Right cardiac atrium (tissue), 5 donors: ENCODE results near the gene SCP2D1. TPM values are rescaled to one million over a fixed set of nuclear protein-coding genes. Genes with fewer than 3 reads are reported as not detected.

Experiments
- ATAC-seq, 2 donors: fragments of 200-7000 bp; cut with Tn5 transposase; one replicate each; pipeline versions ENCODE4 v1.8.0 to v1.9.1; 2020; ENCODE audit warnings: moderate library complexity in 2 of 2, mild to moderate bottlenecking in 1 of 2
- DNase-seq, 3 donors: peaks; one replicate each; pipeline ENCODE4 v3.0.0-alpha.2; 2020
- H3K27ac ChIP-seq: one replicate; pipeline ENCODE4 v1.5.1; 2013; ENCODE audit warnings: mild to moderate bottlenecking, low read length, control low read depth, moderate library complexity
- H3K27me3 ChIP-seq: one replicate; pipeline ENCODE4 v1.6.1; 2013; ENCODE audit not compliant: control insufficient read depth, insufficient read depth
- H3K4me1 ChIP-seq: one replicate; pipeline ENCODE4 v1.6.1; 2013; ENCODE audit warnings: low read length; ENCODE audit not compliant: control insufficient read depth, insufficient read depth
- H3K4me3 ChIP-seq: one replicate; pipeline ENCODE4 v1.5.1; 2013; ENCODE audit warnings: low read length, control low read depth
- H3K9me3 ChIP-seq: one replicate; pipeline ENCODE4 v1.6.1; 2013; ENCODE audit warnings: low read length; ENCODE audit not compliant: control insufficient read depth
- WGBS: extraction: QIAGEN DNeasy Blood & Tissue Kit; methylation state at CpG from one replicate; pipeline ENCODE4 v1.1.7; 2013; 5-methylcytosine and 5-hydroxymethylcytosine counted together
- intact Hi-C, 4 donors: fragments of 100-400 bp; cut with DNase I; formaldehyde crosslinking; loops; one replicate each; pipeline versions ENCODE4 v1.11.0 to v1.14.0; 2022 to 2023
- polyA plus RNA-seq: library from polyadenylated mRNA; stranded (reverse); fragments of 200-250 nt; gene quantifications from one replicate; pipeline ENCODE4 v1.2.3, GENCODE V29; 2013
- total RNA-seq, 4 donors: library from RNA; stranded (reverse); fragmentation: NEBNext Ultra II Directional; extraction: Animal tissue kit (Norgen Biotek cat#: 25700); gene quantifications; one replicate each; pipeline ENCODE4 v1.2.1, GENCODE V29; 2021
- donor health status: healthy with polysubstance abuse.
- donor health status: DM: no; HTN: yes; CAD: no.
- donor health status: DM: no; HTN: no; CAD: no.
- donor health status: DM: no; HTN: yes; CAD: no; lungs with severe emphysema.
- donor health status: DM: yes; HTN: yes; CAD: no.

Gene SCP2D1
- total and polyA plus RNA-seq, 5 donors: not detected

DNA sequence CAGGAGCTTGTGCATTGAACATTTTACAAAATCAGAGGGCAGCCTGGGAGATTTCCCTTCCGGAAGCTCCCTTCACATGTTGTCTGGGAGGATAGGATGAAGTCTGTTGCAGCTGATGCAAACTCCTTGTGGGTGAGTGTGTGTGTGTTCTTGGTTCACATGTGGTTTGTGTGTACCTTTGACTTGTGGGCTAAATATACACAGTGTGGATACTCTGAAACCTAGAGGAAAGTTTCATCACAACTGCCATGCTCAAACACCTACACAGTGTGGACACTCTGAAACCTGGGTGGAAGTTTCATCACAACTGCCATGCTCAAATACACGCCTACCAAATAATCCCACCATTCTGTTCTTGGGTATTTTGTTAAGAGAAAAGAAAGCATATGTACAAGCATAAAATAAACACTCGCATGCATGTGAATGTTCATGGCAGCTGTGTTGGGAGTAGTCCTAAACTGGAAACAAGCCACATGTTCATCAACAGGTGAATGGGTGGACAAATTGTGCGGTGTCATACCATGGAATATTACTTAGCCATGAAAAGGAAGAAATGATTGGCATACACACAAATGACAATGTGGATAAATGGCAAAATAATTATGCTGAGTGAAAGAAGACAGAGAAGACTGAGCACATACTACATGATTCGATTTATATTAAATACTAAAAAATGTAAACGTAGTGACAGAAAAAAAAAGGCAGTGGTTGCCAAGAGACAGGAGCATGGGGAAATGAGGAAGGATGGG lies 1.8 kb downstream of the SCP2D1 start:
- ATAC-seq (no peak), DNase-seq (no peak)
- Histone ChIP-seq H3K4me1 (no peaks in the 10 kb centered on the region), H3K9me3 (peaks cover 2% of the 10 kb centered on the region), H3K27ac (no peak overlapping the region), H3K4me3 (no peak overlapping the region), H3K27me3 (no peaks in the 10 kb centered on the region)
- intact Hi-C loops: no loop called here
- 87% methylated on average over 6 of the region's 6 CpGs for WGBS

DNA sequence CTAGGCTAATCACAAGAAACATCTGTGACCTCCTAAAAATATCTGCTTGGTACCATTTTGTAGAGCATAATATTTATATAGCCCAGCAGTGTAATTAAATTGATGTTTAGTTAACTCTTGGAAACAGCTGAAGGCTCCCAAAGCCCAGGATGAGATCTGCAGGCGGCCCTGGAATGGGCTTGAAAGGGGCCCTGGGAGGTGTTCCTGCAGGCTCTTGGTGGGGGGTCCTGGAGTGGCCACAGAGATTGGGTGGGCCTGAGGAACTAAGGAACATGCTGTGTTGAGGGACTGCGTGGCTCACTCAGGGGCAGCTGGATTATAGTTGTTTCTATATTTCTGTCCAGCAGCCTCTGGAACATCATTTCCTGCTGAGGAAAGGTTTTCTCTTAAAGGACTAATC lies 9.2 kb downstream of the SCP2D1 start:
- DNase-seq: no peak
- WGBS: 68% methylated on average over 2 of the region's 2 CpGs
- H3K27me3 ChIP-seq: no peaks in the 10 kb centered on the region
- no peak overlapping the region for H3K27ac ChIP-seq
- intact Hi-C loops: no loop called here
- H3K9me3 ChIP-seq: peaks cover 2% of the 10 kb centered on the region
- H3K4me3 ChIP-seq: no peak overlapping the region
- ATAC-seq: no peak
- H3K4me1 ChIP-seq: no peaks in the 10 kb centered on the region

DNA sequence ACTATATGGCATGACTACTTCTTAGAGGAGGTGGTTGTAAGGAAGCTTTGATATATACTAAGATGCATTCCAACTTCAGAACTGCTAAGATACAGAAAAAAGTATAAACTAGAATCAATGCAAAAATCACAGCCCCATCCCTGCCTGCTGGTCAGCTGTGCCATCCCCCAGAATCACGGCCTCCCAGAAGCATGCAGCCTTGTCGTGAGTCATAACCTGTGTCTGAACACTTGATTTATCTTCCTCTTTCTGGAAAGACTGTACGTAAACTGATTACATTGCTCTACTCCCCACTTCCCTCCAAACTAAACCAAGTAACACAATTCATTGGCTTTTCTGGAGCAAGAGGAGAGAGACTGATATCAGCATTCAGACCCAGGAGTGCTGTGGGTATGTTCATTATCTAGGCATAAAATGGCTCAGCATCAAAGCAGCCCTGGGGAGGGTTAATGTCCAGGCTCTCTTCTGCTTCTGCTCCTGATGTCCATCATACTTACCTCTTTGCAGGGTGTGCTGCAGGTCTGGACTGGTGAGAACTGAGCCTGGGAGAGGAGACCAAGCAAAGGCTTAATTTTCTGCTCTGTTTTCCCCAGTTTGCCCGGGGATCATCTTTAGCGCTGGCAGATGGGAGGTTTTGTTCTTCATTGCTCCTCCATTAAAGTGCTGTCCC lies 18.4 kb downstream of the SCP2D1 start:
- 53% methylated on average over 5 of the region's 5 CpGs for WGBS
- no peak overlapping the region for H3K4me3 ChIP-seq
- no peak overlapping the region for H3K27ac ChIP-seq
- H3K9me3 ChIP-seq: no peaks in the 10 kb centered on the region
- ATAC-seq (no peak), DNase-seq (no peak)
- H3K4me1 ChIP-seq: no peaks in the 10 kb centered on the region
- intact Hi-C loops: no loop called here
- H3K27me3 ChIP-seq: no peaks in the 10 kb centered on the region

DNA sequence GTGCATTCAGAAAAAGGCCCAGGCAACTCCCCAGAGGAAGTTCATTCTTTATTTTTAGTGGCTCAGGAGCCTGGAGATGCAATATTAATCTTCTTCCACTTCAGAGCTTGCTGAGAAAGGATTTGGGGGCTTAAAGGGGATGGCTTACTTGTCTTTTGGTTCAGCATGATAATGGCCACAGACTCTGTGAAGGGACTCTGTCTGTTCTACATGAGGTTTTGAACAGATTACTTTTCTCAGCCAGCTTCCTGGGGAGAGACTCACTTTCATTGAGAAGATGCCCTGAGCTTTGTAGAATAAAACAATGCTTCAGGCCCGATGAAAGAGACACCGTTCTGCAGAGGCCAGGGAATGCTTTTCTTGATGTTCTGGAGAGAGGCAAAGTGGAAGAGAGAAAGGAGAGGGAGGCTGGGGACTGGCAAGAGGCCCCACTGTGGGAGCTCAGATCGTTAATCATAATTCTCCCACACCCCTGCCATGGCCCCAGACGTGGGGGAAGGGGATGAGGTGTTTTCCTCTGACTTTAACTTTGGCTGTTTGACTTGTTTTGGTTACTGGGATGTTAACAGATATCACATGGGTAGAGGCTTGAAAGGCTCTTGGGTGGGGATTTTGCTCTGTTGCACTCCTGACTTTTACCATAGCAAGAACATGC lies 19.1 kb downstream of the SCP2D1 start:
- Histone ChIP-seq H3K27me3 (no peaks in the 10 kb centered on the region), H3K4me1 (no peaks in the 10 kb centered on the region), H3K9me3 (no peaks in the 10 kb centered on the region), H3K4me3 (no peak overlapping the region), H3K27ac (no peak overlapping the region)
- DNase-seq: no peak
- no peak for ATAC-seq
- intact Hi-C loops: no loop called here
- WGBS: 42% methylated on average over 4 of the region's 4 CpGs

DNA sequence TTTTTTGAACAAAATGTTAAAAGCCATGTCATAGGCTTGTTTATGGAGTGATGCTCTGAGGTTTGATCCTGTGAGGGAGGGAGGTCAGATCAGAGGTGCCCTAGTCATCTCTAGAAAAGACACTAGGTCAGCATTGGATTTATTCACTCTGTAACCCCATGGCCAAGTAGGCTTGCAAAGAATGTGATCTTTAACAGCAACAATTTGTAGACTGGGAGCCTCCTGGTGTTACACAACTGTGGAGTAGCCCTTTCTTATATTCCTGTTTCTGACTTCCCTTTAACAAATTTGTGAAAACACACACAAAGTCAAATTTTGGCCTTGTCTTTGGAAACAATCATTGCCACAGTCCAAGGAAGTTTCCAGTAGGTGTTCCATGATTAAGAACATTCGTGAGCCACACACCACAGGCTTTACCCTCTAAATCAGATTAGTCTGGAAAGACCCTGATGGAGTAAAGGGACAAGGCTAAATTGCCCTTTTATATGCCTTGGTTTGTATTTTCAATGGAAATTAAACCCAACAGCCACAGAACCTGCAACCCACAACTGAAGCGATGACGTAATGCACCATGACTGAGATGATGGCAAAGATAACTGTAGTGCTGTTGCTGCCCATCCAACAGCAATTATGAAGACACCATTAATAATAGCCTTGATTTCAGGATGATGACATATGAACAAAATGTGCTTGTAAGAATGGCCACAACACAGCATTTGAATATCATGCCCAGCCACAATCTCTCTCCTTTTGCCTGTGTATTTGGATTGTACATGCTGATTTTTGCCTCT lies 22.1 kb downstream of the SCP2D1 start:
- Histone ChIP-seq H3K27me3 (no peaks in the 10 kb centered on the region), H3K9me3 (no peaks in the 10 kb centered on the region), H3K4me1 (no peaks in the 10 kb centered on the region), H3K4me3 (no peak overlapping the region), H3K27ac (no peak overlapping the region)
- intact Hi-C loops: no loop called here
- ATAC-seq (no peak), DNase-seq (no peak)
- 81% methylated on average over 3 of the region's 3 CpGs for WGBS

- DNase-seq (no peak), ATAC-seq (no peak)
- WGBS: 45% methylated on average over 3 of the region's 3 CpGs
- H3K4me1 ChIP-seq: no peaks in the 10 kb centered on the region
- H3K9me3 ChIP-seq: no peaks in the 10 kb centered on the region
- H3K27ac ChIP-seq: no peak overlapping the region
- H3K27me3 ChIP-seq: no peaks in the 10 kb centered on the region
- intact Hi-C loops: no loop called here
- no peak overlapping the region for H3K4me3 ChIP-seq
Observed at GRCh38 chr20:18837718-18838117, 24.1 kb downstream of the SCP2D1 start.

- DNase-seq (no peak), ATAC-seq (no peak)
- H3K27ac ChIP-seq: no peak overlapping the region
- WGBS: 75% methylated on average over 6 of the region's 6 CpGs
- H3K27me3 ChIP-seq: no peaks in the 10 kb centered on the region
- intact Hi-C loops: no loop called here
- H3K9me3 ChIP-seq: no peaks in the 10 kb centered on the region
- no peaks in the 10 kb centered on the region for H3K4me1 ChIP-seq
- H3K4me3 ChIP-seq: no peak overlapping the region
Observed at GRCh38 chr20:18839507-18840247, 26.1 kb downstream of the SCP2D1 start.

GRCh38 chr20:18840248-18840645 lies 26.7 kb downstream of the SCP2D1 start:
- Histone ChIP-seq H3K27ac (no peak overlapping the region), H3K27me3 (peaks cover 3% of the 10 kb centered on the region), H3K4me3 (no peak overlapping the region), H3K4me1 (no peaks in the 10 kb centered on the region), H3K9me3 (no peaks in the 10 kb centered on the region)
- intact Hi-C loops: no loop called here
- 80% methylated on average over 8 of the region's 8 CpGs for WGBS
- ATAC-seq (no peak), DNase-seq (no peak)

DNA sequence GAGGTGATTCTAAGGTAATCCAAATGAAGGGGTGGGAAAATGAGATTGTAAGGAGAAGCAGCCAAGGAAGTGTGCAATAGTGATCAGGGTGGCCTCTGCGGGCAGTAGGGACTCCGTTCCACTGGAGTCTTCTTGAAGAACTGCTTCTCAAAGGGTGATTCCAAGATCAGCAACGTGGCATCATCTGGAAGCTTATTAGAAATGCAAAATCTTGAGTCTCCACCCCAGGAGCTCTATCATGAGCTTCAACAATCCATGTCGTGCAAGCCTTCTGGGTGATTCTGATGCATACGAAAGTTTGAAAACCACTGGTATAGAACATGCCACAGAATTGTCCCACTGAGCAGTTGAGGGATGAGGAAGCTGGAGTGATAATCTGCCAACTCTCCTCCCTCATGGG lies 31.4 kb downstream of the SCP2D1 start:
- Histone ChIP-seq H3K4me1 (no peaks in the 10 kb centered on the region), H3K27ac (no peak overlapping the region), H3K4me3 (no peak overlapping the region), H3K27me3 (peaks cover 3% of the 10 kb centered on the region), H3K9me3 (no peaks in the 10 kb centered on the region)
- intact Hi-C loops: no loop called here
- ATAC-seq (no peak), DNase-seq (no peak)
- WGBS: 64% methylated on average over 5 of the region's 5 CpGs

- Histone ChIP-seq H3K27ac (no peak overlapping the region), H3K4me3 (no peak overlapping the region), H3K9me3 (no peaks in the 10 kb centered on the region), H3K27me3 (peaks cover 3% of the 10 kb centered on the region), H3K4me1 (no peaks in the 10 kb centered on the region)
- intact Hi-C loops: no loop called here
- WGBS: 72% methylated on average over 7 of the region's 7 CpGs
- ATAC-seq: no peak
- DNase-seq: no peak
Observed at GRCh38 chr20:18847226-18847755, 33.7 kb downstream of the SCP2D1 start.
